Activated CD8-positive, alpha-beta T cell treated with anti-CD3 and anti-CD28 coated beads for 36 hours (primary cell): ENCODE measurements around the gene CD164. TPM values are rescaled to one million over a fixed set of nuclear protein-coding genes. Genes with fewer than 3 reads are reported as not detected.

Source experiments
- ATAC-seq: fragments of 200-7000 bp; cut with Tn5 transposase; one replicate; pipeline ENCODE4 v1.10.0; 2021; ENCODE audit warnings: mild to moderate bottlenecking, moderate library complexity
- CTCF ChIA-PET: fragments of 350-600 bp; sonication (Branson Sonifier 250); formaldehyde crosslinking; loops from one replicate; lab custom pipeline; 2021; ENCODE audit warnings: antibody characterized with exemption; lab: Charles Lee
- POLR2A ChIA-PET: fragments of 350-600 bp; sonication (Branson Sonifier 250); formaldehyde crosslinking; loops from one replicate; lab custom pipeline; 2021; ENCODE audit warnings: antibody characterized with exemption; lab: Charles Lee
- DNase-seq: peaks from one replicate; pipeline ENCODE4 v3.0.0-alpha.2; 2020
- H3K27ac Mint-ChIP-seq: one replicate; pipeline ENCODE4 v1.8.0; 2021; ENCODE audit warnings: mild to moderate bottlenecking, mixed read lengths
- H3K27me3 Mint-ChIP-seq: one replicate; pipeline ENCODE4 v1.8.0; 2021; ENCODE audit warnings: mixed read lengths
- H3K36me3 Mint-ChIP-seq: one replicate; pipeline ENCODE4 v1.8.0; 2021; ENCODE audit warnings: low read depth, mixed read lengths
- H3K4me1 Mint-ChIP-seq: one replicate; pipeline ENCODE4 v1.8.0; 2021; ENCODE audit warnings: low read depth, mixed read lengths
- H3K4me3 Mint-ChIP-seq: one replicate; pipeline ENCODE4 v1.8.0; 2021; ENCODE audit warnings: mild to moderate bottlenecking, moderate library complexity, mixed read lengths
- H3K9me3 Mint-ChIP-seq: one replicate; pipeline ENCODE4 v1.8.0; 2021; ENCODE audit warnings: mixed read lengths
- CTCF ChIP-seq: fragments of 200-600 bp; IDR thresholded peaks from one replicate; pipeline ENCODE4 v1.8.0; 2022; ENCODE audit warnings: antibody characterized with exemption, mild to moderate bottlenecking
- intact Hi-C: fragments of 100-400 bp; cut with micrococcal nuclease; formaldehyde crosslinking; loops from one replicate; pipeline ENCODE4 v1.10.0; 2022
- total RNA-seq, 2 experiments: library from RNA; stranded (reverse); gene quantifications; one replicate each; pipeline ENCODE4 v1.2.3, GENCODE V29; 2021

Gene CD164
- total RNA-seq, 2 experiments from 2014 or later: 144 to 146 TPM

GRCh38 chr6:109331081-109331480 is 51.2 kb downstream of the CD164 start:
- Mint-ChIP-seq H3K36me3 (no peaks in the 10 kb centered on the region), H3K9me3 (no peaks in the 10 kb centered on the region), H3K4me3 (no peak overlapping the region), H3K27me3 (no peaks in the 10 kb centered on the region), H3K27ac (no peak overlapping the region), H3K4me1 (peaks cover 9% of the 10 kb centered on the region)
- no peak for ATAC-seq
- no peak for DNase-seq
- TF ChIP-seq CTCF: no peak
- intact Hi-C loops: no loop called here
- POLR2A ChIA-PET: no interaction called here
- CTCF ChIA-PET: no interaction called here

- intact Hi-C loops: no loop called here
- Mint-ChIP-seq H3K36me3 (no peaks in the 10 kb centered on the region), H3K9me3 (no peaks in the 10 kb centered on the region), H3K27ac (no peak overlapping the region), H3K4me1 (peaks cover 9% of the 10 kb centered on the region), H3K4me3 (no peak overlapping the region), H3K27me3 (no peaks in the 10 kb centered on the region)
- no peak for TF ChIP-seq CTCF
- ATAC-seq (no peak), DNase-seq (no peak)
- CTCF ChIA-PET: no interaction called here
- POLR2A ChIA-PET: no interaction called here
These were observed 52.0 kb downstream of the CD164 start for GRCh38 chr6:109330263-109330662.

GRCh38 chr6:109328629-109329028 is 53.6 kb downstream of the CD164 start:
- H3K27me3 Mint-ChIP-seq: no peaks in the 10 kb centered on the region
- peaks cover 9% of the 10 kb centered on the region for H3K4me1 Mint-ChIP-seq
- H3K4me3 Mint-ChIP-seq: no peak overlapping the region
- ChIA-PET CTCF (interaction anchor here (1.5 kb wide), 1 partner anchor 27 kb away, joined by 3 read pairs; no protein-coding TSS in a partner anchor), POLR2A (interaction anchor here (1.3 kb wide), 1 partner anchor 13 kb away, joined by 3 read pairs; no protein-coding TSS in a partner anchor)
- DNase-seq (no peak), ATAC-seq (no peak)
- TF ChIP-seq CTCF: no peak
- no peaks in the 10 kb centered on the region for H3K9me3 Mint-ChIP-seq
- intact Hi-C loops: no loop called here
- no peaks in the 10 kb centered on the region for H3K36me3 Mint-ChIP-seq
- no peak overlapping the region for H3K27ac Mint-ChIP-seq

GRCh38 chr6:109327959-109328358 is 54.3 kb downstream of the CD164 start:
- Mint-ChIP-seq H3K36me3 (no peaks in the 10 kb centered on the region), H3K4me3 (no peak overlapping the region), H3K27ac (no peak overlapping the region), H3K9me3 (no peaks in the 10 kb centered on the region), H3K27me3 (no peaks in the 10 kb centered on the region), H3K4me1 (peaks cover 10% of the 10 kb centered on the region)
- POLR2A ChIA-PET: interaction anchor here (0.7 to 1.3 kb wide), 3 partner anchors 12 to 33 kb away, joined by 3 to 5 read pairs (median 3); no protein-coding TSS in a partner anchor
- DNase-seq (no peak), ATAC-seq (no peak)
- intact Hi-C loops: no loop called here
- TF ChIP-seq CTCF: no peak
- CTCF ChIA-PET: interaction anchor here (1.5 kb wide), 1 partner anchor 27 kb away, joined by 3 read pairs; no protein-coding TSS in a partner anchor

- Mint-ChIP-seq H3K4me1 (peaks cover 9% of the 10 kb centered on the region), H3K4me3 (no peak overlapping the region), H3K9me3 (no peaks in the 10 kb centered on the region), H3K27me3 (no peaks in the 10 kb centered on the region), H3K36me3 (no peaks in the 10 kb centered on the region), H3K27ac (no peak overlapping the region)
- intact Hi-C loops: no loop called here
- ChIA-PET POLR2A (interaction anchor here (0.7 to 1.3 kb wide), 3 partner anchors 12 to 33 kb away, joined by 3 to 5 read pairs (median 3); no protein-coding TSS in a partner anchor), CTCF (interaction anchor here (1.5 kb wide), 1 partner anchor 26 kb away, joined by 3 read pairs; no protein-coding TSS in a partner anchor)
- no peak for TF ChIP-seq CTCF
- DNase-seq (no peak), ATAC-seq (no peak)
These were observed 54.8 kb downstream of the CD164 start for GRCh38 chr6:109327491-109327890.
